Stimulated activated naive CD4-positive, alpha-beta T cell (primary cell): ENCODE measurements around the gene UHRF1.
"Not testable (repeated sequence)": the region's sequence is repeated elsewhere in the genome, so short reads cannot be mapped to it uniquely, and the experiment has no call there.

Experiments
- DNase-seq, 6 experiments: peaks; one replicate each; lab custom pipeline; 2025; lab: John Stamatoyannopoulos, UW

The UHRF1 gene

DNA sequence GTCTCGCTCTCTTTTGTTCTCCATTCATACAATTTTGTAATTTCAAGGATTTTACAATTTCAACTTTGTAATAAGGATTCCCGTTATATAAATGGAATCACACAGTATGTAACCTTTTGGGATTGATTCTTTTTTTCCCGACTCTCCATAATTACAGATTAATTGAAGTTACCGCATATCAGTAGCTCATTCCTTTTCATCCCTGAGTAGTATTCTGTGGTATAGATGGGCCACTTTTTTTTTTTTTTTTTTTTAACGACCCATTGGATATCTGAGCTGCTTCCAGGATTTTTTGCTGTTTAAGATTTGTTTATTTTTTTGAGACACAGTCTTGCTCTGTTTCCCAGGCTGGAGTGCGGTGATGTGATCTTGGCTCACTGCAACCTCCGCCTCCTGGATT lies 27.8 kb downstream of the UHRF1 start:
- no peak for DNase-seq

DNA sequence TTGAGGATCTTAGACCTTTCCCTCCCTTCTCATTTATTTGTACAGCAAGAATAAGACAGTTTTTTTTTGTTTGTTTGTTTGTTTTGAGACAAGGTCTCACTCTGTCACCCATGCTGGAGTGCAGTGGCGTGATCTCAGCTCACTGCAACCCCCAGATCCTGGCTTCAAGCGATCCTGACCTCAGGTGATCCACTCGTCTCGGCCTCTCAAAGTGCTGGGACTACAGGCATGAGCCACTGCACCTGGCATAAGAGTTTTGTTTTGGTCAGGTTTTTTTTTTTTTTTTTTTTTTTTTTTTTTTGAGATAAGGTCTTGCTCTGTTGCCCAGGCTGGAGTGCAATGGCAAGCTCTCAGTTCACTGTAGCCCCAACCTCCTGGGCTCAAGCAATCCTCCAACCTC lies 29.2 kb downstream of the UHRF1 start:
- DNase-seq, result not testable (repeated sequence)

DNA sequence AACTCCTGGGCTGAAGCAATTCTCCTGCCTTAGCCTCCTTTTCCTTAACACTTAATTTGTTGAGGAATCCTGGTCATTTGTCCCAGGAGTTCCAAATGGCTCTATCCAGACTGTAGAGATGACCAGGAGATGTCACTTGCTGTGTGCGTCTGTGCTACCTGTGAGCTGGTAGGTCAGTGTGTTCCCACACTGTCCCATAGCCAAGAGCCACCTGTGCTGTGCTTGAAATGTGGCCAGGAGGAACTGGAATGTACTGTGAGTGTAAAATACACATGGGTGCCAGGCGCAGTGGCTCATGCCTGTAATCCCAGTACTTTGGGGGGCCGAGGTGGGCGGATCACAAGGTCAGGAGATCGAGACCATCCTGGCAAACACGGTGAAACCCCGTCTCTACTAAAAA lies 30.2 kb downstream of the UHRF1 start:
- no peak for DNase-seq

DNA sequence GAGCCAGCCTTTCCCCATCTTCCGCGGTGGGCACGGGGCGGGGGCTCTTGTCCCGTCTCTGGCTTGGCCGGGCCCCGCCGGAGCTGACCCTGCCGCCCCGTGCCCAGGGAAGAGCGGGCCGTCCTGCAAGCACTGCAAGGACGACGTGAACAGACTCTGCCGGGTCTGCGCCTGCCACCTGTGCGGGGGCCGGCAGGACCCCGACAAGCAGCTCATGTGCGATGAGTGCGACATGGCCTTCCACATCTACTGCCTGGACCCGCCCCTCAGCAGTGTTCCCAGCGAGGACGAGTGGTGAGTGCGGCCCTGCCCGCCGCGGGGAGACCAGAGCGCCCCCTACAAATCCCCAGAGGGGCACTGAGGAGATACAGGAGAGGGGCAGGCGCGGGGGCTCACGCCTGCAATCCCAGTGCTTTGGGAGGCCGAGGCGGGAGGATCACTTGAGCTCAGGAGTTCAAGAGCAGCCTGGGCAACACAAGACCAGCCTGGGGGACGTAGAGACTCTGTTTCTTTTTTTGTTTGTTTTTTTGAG lies 32.4 kb downstream of the UHRF1 start:
- DNase-seq, result not testable (repeated sequence)

DNA sequence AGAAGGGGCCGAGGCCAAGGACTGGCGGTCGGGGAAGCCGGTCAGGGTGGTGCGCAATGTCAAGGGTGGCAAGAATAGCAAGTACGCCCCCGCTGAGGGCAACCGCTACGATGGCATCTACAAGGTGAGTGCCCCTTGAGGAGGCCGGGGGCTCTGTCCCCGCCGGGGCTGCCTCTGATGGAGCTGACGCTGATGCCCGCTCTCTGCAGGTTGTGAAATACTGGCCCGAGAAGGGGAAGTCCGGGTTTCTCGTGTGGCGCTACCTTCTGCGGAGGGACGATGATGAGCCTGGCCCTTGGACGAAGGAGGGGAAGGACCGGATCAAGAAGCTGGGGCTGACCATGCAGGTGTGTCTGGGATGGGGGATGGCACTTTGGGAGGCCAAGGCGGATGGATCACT lies 41.3 kb downstream of the UHRF1 start:
- not testable (repeated sequence) for DNase-seq

DNA sequence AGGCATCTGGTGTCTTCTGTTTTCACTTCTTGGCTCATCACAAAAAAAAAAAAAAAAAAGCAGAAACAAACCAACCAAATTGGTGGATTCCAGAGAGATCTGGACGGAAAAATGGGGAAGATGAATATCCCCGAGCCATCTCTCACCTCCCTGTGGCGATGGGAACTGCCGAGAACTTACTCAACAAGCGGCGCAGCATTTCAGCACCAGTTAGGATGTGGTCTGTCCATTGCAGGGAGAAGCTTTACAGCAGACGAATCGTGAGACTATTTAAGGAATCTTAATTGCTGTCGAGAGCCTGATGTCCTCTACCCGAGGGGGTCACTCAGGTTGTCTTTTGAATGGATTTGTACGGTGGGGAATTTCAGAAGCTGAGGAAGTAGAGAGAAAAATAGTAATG lies 42.4 kb downstream of the UHRF1 start:
- no peak for DNase-seq

DNA sequence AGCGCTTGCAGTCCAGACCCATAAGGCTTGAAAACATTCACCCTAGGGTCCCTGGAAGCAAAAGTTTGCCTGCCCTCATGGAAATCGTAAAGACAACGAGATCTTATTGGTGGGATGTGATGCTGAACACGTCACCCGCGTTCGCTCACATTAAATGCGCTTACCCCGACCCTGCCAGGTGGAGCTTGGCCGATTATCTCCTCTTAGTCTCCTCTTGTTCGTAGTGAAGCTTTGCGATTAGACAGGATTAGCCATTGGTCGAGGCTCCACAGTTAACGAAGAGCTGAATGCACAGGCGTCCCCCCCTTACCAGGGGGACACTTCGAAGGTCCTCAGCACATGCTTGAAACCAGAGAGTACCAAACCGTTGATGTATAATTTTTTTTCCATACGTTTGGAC lies 43.6 kb downstream of the UHRF1 start:
- DNase-seq, result no peak

DNA sequence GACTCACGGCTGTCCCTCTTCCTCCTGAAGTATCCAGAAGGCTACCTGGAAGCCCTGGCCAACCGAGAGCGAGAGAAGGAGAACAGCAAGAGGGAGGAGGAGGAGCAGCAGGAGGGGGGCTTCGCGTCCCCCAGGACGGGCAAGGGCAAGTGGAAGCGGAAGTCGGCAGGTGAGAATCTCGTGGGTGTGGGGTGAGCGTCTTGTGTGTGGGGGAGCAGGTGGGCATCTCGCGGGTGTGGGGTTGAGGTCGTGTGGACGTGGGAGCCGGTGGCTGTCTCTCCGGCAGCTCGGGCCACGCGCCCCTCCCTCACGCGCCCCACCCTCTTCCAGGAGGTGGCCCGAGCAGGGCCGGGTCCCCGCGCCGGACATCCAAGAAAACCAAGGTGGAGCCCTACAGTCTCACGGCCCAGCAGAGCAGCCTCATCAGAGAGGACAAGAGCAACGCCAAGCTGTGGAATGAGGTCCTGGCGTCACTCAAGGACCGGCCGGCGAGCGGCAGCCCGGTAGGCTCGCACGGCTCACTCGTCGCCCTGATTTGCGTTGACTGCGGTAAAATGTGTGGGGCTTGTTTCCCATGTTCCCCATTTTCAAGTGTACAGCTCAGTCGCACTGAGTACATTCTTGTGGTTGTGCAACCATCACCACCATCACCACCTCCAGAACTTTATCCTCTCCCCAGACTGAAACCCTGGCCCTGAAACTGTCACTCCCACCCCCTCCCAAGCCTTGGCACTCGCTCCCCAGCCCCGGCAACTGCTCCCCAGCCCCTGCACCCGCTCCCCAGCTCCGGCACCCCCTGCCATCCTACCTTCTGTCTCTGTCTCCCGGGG lies 45.2 kb downstream of the UHRF1 start:
- not testable (repeated sequence) for DNase-seq

DNA sequence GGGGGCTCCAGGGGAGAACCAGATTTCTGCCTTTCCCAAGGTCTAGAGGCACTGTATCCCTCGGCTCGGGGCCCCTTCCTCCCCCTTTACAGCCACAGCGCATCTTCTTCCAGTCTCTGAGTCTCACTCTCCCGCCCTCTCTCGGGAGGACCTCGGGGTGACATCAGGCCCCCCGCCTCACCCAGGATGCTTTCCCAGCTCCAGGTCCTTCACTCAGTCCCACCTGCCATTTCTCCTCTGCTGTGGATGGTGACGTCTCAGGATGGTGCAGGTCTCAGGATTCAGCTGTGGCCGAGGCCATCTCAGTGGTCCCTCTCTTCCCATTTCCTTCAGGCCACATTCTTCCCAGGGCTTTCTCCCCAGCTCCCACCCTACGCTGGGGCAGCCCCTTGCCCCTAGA lies 46.0 kb downstream of the UHRF1 start:
- no peak for DNase-seq

DNA sequence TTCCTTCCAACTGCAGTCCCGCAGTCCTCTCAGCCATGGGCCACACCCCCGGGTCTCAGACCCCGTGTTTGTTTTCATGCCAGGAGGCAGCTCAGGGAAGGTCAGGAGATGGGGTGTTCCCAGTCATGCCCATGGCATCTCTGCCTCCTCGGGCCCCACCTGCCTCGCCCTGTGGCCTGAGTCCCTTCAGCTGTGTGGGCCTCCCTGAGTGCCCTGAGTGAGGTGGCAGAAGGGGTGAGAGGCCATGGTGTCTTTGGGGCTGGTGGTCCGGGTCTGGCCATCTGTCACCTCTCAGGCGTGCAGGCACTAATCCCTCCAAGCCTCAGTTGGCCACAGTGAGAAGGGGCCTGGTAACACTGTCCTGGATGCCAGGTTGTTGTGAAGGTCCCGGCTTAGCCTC lies 48.7 kb downstream of the UHRF1 start:
- DNase-seq, result no peak

DNA sequence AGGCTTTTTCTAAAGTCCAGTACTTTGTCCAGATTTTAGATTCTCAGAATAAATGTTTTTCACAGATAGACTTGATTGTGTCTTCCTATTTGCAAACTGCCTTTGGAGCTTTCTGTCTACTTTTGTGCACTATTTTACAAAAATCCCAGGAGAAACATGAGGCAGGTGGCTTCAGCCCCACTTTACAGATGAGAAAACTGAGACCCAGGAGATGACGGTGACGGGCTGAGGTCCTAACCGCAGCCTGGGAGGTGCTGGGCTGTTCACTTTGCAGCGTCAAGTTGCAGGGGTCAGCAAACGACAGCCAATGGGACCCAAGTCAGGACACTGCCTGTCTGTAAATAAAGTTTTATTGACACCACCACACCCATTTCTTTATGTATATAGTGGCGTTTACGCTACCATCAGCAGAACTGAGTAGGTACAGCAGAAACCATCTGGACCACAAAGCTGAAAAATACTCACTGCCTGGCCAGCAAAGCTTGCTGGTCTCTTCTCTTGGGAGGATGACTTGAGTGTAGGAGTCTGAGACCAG lies 52.9 kb downstream of the UHRF1 start:
- DNase-seq, result no peak

DNA sequence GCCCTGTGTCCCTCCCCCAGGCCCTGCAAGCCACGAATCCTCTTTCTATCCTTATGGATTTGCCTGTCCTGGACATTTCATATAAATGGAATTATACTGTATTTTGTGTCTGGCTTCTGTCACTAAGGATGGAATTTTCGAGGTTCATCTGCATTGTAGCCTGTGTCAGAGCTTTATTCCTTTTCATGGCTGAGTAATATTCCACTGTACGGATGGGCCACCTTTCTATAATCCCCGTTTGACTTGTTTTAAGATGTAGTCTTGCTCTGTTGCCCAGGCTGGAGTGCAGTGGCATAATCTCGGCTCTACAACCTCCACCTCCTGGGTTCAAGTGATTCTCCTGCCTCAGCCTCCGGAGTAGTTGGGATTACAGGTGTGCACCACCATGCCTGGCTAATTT lies 55.8 kb downstream of the UHRF1 start:
- no peak for DNase-seq

DNA sequence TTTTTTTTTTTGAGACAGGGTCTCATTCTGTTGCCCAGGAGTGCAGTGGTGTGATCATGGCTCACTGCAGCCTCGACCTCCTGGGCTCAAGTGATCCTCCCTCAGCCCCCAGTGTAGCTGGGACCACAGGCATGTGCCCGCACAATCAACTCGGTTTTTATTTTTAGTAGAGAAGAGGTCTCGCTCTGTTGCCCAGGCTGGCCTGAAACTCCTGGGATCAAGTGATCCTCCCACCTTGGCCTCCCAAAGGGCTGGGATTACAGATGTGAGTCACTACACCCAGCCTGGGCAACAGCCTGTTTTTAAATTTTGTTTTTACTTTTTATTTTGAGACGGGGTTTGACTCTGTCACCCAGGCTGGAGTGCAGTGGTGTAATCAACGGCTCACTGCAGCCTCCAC lies 57.3 kb downstream of the UHRF1 start:
- DNase-seq, result no peak

DNA sequence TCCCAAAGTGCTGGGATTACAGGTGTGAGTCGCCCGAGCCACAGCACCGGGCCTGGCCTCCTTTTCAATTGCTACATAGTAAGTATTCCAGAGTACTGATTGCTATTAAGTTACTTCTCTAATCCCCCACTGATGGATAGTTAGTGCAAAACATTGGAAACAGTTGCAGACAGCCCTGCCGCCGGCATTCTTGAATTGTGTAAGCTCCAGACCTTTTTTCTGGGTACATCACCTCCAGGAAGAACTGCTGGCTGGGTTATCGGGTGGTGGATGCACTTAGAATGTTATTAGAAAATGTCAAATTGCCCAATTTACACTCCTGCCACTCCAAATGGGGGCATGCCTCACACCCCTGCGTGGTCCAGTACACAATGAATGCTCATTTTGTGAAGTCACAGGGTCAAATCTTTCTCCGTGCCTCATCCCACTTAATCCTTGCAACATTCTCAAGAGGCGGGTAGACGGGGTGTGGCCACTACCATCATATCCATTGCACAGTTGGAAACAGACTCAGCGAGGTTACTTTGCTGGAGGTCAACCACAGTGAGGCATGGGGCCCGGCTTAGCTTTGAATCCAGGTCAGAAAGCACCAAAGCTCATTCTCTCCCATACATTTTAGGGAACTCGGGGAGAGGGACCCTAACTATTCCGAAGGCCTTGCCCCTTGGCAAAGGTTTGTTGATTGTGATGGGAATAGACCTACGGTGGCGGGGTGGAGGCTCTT lies 58.6 kb downstream of the UHRF1 start:
- no peak for DNase-seq

DNA sequence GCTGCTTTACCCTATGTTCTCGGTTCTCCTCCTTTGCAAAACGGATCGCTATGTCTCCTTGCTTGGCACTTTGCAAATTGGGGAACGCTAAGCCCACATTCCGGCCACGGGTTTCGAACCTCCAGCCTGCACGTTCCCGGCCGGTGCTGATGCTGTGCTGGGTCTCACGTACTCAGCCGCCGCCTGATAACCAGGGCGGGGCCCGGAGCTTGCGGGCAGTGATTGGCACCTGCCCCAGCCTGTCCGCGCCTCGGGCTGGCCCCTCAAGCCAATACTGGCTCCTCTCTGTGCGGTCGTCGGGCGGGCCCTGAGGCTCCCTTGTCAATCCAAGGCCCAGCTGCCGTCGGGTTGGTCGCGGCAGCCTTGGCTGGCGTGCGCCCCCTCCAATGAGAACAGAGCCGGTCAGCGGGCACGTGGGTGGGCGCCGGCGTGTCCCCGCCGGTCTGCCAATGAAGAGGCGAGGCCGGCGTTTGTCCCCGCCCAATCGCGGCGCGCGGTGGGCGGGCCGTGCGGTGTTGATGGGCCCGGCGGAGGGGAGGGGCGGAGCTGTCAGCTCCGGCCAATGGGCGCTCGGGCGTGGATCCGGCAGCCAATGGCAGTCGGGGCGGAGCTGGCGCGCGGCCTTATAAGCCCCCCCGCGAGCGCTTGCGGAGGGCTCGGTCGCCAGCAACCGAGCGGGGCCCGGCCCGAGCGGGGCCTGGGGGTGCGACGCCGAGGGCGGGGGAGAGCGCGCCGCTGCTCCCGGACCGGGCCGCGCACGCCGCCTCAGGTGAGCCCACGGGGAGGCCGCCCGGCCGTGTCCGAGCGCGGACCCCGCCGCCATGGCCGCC lies 59.4 kb downstream of the UHRF1 start, which contains the start of gene KDM4B:
KDM4B (plus strand) TSS at position 652 of the 830 bp plus-strand sequence. CDS start 63,778 bp downstream, outside the sequence.
- peak; percentile 96 to 100 (median 98) for DNase-seq

DNA sequence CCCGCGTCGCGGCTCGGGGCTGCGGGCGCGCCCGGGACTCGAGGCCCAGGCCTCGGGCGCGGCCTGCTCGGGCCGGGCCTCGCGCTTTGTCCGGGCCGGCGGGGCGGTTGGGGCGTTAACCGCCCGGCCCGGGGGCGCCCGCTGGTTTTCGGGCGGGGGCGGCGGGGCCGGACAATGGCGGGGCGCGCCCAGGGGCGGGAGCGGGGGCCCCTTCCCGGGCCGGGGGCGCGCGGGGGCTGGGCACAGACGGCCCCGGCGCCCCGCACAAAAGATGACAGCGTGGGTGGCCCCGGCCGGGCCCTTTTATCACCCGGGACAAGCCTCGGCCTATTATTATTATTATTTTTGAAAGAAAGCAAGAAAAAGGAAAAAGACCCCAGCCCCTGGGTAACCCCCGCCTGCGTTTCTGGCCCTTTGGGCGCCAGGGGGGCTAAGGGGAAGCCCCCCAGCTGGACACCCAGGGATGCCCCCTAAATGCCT lies 60.0 kb downstream of the UHRF1 start:
- peak in 1 of 6 experiments; percentile 12 for DNase-seq

DNA sequence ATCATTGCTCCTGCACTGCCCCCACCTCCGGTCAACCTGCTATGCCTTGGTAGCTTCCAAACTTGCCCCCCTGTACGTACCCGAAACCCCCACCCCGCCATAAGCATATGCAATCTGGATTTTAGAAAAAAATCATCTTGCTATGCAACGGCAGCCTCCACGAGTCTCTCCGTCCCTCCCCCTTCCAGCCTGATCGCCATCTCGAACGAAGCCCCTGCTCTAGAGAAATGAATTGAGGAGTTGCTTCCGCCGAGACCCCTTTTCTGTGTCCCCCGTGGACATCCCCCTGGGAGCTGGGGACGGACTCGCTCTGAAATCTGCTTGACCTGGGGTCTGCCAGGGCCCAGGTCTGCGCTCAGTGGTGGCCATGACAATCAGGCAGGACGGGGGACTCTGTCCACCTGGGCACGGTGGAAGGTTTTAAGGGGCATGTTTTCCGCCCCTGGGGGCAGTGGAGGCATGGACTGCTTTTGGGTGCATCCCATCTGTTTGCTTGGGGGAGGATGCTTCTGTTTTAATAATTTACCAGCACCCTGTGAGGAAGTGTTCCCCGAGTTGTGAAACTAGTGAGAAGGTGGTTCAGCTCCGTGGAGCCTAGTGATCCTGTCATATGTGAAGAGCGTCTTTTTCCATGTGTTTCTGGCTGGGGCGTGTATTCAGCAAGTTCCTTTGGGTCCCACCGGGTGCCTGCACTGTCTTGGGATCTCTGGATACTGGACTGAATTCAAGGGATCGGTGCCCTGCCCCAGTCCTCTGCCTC lies 60.7 kb downstream of the UHRF1 start:
- DNase-seq, result peak in 1 of 6 experiments; percentile 39

DNA sequence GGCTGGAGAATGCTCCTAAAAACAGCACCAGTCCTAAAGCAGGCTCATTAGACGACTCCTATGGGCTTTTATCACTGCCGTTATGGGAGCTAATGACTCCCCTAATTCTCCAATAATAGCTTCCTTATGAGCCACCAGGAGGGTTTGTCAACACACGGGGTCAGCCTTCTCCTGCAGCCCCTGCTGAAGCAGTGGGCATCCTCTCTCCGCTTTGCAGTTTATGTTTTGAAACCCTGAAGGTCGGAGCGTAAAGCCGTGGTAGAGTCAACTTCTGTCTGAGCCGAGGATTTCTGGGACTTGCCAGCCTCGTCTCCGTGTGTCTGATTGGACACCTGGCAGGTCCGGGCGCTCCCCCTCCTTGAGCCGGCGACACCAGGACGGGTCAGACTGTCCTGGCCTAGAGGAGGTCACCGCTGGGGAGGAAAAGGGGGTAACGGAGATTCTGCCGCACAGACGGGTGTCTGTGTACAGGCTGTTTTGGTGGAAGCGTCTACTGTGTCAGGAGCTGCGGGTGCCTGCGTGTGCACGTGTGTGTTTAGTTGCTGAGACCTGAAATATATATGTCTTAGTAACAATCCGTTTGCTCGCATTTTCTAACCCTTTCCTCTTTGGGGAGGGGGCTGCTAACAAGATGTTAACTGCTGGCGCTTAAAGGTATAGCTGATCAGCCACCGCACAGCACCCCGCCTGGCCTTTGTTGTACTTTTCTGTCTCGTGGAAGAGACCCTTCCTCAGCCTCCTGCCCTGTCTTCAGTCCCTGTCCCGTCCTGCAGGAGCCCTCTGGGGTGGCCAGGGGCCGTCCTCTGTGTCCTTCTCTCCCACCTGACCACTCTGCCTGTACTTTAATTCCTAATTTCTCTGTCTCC lies 61.5 kb downstream of the UHRF1 start:
- peak in 1 of 6 experiments; percentile 29 for DNase-seq

DNA sequence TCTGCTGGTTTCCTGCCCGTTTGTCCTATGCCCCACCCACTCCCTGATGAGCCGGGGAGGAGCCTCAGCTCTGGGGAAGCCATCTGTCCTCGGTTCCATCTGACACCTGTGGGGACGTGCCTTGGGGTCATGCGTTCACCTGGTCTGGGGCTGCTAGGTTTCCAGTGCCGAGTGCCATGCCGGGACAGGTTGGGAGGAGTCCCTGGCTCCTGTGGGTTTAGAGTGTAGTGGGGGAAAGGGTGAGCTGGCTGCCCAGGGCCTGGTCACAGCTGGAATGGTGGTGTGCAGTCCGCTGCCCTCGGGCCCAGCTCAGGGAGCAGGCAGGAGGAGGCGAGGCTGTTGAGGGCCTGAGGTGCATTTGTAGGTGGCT lies 62.1 kb downstream of the UHRF1 start:
- DNase-seq, result peak in 3 of 6 experiments; percentile 13 to 21 (median 18)
